ENCODE measurements around the gene UBE4B. TPM values are rescaled to one million over a fixed set of nuclear protein-coding genes. Genes with fewer than 3 reads are reported as not detected.

UBE4B gene
- total and polyA plus RNA-seq, 2 experiments from 2014 or later: 28.4 to 115 TPM

- no peak for DNase-seq (ENCODE audit: low spot score)
- H3F3A ChIP-seq (replicated peaks; ENCODE audit: low read depth): no peaks in the 10 kb centered on the region
- no peak overlapping the region for H3K4me2 ChIP-seq
- no peak; the same call in 2 of the 3 replicates for ATAC-seq
- peaks cover 37% of the 10 kb centered on the region for H3K36me3 Mint-ChIP-seq (ENCODE audit: low read depth)
- H3K9me2 ChIP-seq (ENCODE audit: insufficient read depth): no peaks in the 10 kb centered on the region
- H2AFZ ChIP-seq: no peak overlapping the region
- peaks cover 2% of the 10 kb centered on the region; the same call in 1 of the 2 replicates for H4K20me1 ChIP-seq (replicated peaks; ENCODE audit: insufficient read depth)
- H3K27ac Mint-ChIP-seq: no peak overlapping the region
- no peak overlapping the region for H3K4me3 ChIP-seq
- no peaks in the 10 kb centered on the region for H3K4me1 ChIP-seq (ENCODE audit: insufficient read depth)
- H3K79me2 ChIP-seq (replicated peaks; ENCODE audit: insufficient read depth): no peaks in the 10 kb centered on the region
- H3K27me3 ChIP-seq (ENCODE audit: insufficient read depth): no peaks in the 10 kb centered on the region
- peaks cover 3% of the 10 kb centered on the region for H3K27me3 Mint-ChIP-seq (ENCODE audit: insufficient read depth, low read depth, poor library complexity)
- H3K36me3 ChIP-seq (ENCODE audit: insufficient read depth): peaks cover 5% of the 10 kb centered on the region; the same call in 1 of the 2 replicates
- TF ChIP-seq EZH2phosphoT487 (IDR thresholded peaks at IDR 0.05; ENCODE audit: unreplicated experiment): no peak
- TF ChIP-seq ZNF114 (CRISPR knock-in tag; IDR thresholded peaks at IDR 0.05): no peak
- TF ChIP-seq ETS1 (IDR thresholded peaks at IDR 0.05): no peak
- no peak for TF ChIP-seq NANOG (IDR thresholded peaks at IDR 0.05; ENCODE audit: borderline replicate concordance)
- no peak for TF ChIP-seq CTCF (conservative IDR thresholded peaks at IDR 0.05; ENCODE audit: low read depth in 2 of 2)
- TF ChIP-seq EZH2 (IDR thresholded peaks at IDR 0.05; ENCODE audit: low read depth, unreplicated experiment): no peak
- TF ChIP-seq JUNB (IDR thresholded peaks at IDR 0.05; ENCODE audit: unreplicated experiment): no peak
- TF ChIP-seq ZNF331 (CRISPR knock-in tag; IDR thresholded peaks at IDR 0.05; ENCODE audit: low read depth): no peak
- no peak for TF ChIP-seq STAT1 (IDR thresholded peaks at IDR 0.05; ENCODE audit: unreplicated experiment)
- H3K27ac ChIP-seq (ENCODE audit: low read depth): no peak overlapping the region
- peaks cover 6% of the 10 kb centered on the region; the same call in 2 of the 3 replicates for H3K4me1 Mint-ChIP-seq
- H3K9me3 Mint-ChIP-seq: no peaks in the 10 kb centered on the region
- H3K4me3 Mint-ChIP-seq: no peak overlapping the region
Measured at GRCh38 chr1:10114746-10115145, 82.0 kb downstream of the UBE4B start.

GRCh38 chr1:10117132-10117531, 84.4 kb downstream of the UBE4B start:
- Mint-ChIP-seq H3K27ac (no peak overlapping the region), H3K27me3 (ENCODE audit: insufficient read depth, low read depth, poor library complexity) (peaks cover 2% of the 10 kb centered on the region), H3K4me3 (no peak overlapping the region), H3K4me1 (peaks cover 6% of the 10 kb centered on the region; the same call in 2 of the 3 replicates), H3K9me3 (no peaks in the 10 kb centered on the region), H3K36me3 (ENCODE audit: low read depth) (peaks cover 31% of the 10 kb centered on the region)
- Histone ChIP-seq H3K4me3 (no peak overlapping the region), H4K20me1 (replicated peaks; ENCODE audit: insufficient read depth) (peaks cover 2% of the 10 kb centered on the region; the same call in 1 of the 2 replicates), H3K4me2 (no peak overlapping the region), H3K4me1 (ENCODE audit: insufficient read depth) (no peaks in the 10 kb centered on the region), H3K27me3 (ENCODE audit: insufficient read depth) (no peaks in the 10 kb centered on the region), H2AFZ (no peak overlapping the region), H3K79me2 (replicated peaks; ENCODE audit: insufficient read depth) (no peaks in the 10 kb centered on the region), H3K27ac (ENCODE audit: low read depth) (no peak overlapping the region), H3K36me3 (ENCODE audit: insufficient read depth) (peaks cover 5% of the 10 kb centered on the region), H3F3A (replicated peaks; ENCODE audit: low read depth) (no peaks in the 10 kb centered on the region), H3K9me2 (ENCODE audit: insufficient read depth) (no peaks in the 10 kb centered on the region)
- DNase-seq (ENCODE audit: low spot score) (no peak), ATAC-seq (no peak)
- TF ChIP-seq EZH2 (IDR thresholded peaks at IDR 0.05; ENCODE audit: low read depth, unreplicated experiment) (no peak), POLR2AphosphoS5 (IDR thresholded peaks at IDR 0.05; ENCODE audit: low read depth) (no peak)

All from GM23338 (cell line).